GM18507 (cell line): ENCODE results near the gene PRLR.

ENCODE experiments used
- DNase-seq: peaks from one replicate; pipeline ENCODE4 v3.0.0; 2011; ENCODE audit warnings: low read depth; ENCODE audit not compliant: insufficient read length; ENCODE audit errors: extremely low spot score
- FAIRE-seq: peaks from 2 replicates; lab custom pipeline; 2011; peaks lifted over from hg19 to GRCh38; lab: Jason Lieb, UNC

PRLR gene

DNA sequence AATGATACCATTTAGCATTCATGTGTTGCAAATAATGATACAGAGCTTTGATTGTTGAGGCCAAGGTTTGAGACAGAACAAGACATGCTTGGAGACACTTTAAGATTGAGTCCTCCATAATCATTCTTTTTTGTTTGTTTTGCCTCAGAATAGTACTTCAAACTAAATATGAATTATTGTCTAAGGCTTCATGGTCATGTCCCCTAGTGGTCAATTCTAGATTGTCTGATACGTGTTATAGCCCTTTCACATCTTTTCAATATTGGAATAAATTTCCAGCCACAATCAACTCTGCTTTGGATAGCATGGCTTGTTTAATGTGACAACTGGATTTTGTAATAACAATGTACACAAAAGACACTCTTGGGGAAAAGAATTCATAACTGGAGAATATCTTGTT lies 64.2 kb downstream of the PRLR start:
- no peak for DNase-seq
- FAIRE-seq: no peak

DNA sequence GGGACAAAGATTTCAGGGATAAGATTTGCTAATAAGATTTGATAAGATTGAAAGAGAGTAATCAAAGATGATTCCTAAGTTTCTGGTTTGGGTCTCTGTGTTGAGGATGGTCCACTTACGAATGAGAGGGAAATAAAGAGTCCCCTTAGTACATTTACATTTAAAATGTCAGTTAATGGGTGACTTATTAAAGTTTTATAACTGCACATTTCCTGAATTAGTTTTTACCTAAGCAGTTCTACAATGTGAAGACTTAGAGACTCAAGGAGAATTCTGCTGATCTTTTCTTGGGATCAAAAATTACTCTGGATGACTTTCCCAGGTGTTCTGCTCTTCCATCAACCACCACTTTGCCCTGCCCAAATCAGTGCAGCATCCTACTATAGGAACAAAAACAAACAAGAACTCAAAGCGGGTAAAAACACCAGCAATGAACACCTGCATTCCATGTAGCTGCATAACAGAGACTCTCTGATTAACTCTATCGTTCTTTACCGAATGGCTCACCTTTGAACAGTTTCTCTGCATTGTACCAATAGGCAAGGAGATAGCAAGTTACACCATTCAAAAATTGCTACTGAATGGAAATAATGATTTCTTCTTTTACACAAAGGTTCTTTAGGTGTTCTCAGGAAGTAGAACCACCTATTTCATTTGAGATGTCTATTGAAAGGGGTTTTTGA lies 65.3 kb downstream of the PRLR start:
- DNase-seq (no peak), FAIRE-seq (no peak)

DNA sequence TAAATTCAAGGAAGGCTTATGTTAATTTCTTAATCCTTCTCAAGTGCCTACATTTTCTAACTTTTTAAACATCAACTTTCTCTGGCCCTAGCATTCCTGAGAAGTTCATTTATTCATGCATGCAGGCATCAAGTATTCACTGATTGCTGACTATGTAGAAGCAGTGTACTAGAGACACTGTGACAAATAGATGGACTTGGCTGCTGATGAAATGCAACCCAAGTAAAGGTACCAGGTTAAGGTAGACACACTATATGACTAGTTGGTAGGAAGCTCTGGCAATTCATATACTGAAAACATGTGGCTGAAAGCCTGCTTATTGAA lies 66.6 kb downstream of the PRLR start:
- FAIRE-seq (no peak), DNase-seq (no peak)

DNA sequence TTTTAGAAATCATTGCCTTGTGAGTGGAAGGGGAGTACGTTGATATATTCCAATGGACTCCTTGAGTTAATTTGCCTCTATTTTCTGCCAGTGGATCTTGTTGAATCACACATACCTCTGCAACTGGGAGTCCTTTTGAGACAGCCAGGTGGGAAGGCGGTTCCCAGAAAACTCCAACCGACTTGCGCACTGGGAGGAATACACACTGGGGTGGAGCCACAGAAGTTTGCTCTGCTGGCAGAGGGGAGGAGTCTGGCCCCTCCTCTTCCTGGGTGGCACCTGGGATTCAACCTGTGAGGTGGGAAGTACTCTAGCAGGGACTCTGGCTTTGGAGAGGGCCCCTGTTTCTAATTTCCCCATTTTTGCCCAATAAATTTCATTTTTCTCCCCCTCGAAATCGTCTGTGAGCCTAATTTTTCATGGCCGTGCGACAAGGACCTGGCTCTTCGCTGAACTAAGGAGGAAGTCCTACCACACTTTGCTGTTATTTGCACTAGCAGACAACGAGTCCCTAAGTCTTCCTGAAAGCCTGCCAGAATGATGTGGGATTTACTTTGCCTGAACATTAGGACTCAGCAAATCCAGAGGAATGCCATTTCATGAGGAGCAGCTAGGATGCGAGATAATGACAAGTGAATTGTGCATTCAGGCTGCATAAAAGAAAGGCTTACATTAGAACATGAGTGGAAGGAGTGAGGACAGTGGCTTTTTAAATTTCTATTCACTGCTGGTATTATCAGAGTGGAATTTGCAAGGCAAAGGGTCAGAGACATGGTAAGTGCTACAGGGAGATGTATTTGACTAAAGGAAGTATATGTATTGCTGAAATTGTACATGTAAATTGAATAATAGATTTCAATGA lies 67.2 kb downstream of the PRLR start:
- DNase-seq (no peak), FAIRE-seq (no peak)

DNA sequence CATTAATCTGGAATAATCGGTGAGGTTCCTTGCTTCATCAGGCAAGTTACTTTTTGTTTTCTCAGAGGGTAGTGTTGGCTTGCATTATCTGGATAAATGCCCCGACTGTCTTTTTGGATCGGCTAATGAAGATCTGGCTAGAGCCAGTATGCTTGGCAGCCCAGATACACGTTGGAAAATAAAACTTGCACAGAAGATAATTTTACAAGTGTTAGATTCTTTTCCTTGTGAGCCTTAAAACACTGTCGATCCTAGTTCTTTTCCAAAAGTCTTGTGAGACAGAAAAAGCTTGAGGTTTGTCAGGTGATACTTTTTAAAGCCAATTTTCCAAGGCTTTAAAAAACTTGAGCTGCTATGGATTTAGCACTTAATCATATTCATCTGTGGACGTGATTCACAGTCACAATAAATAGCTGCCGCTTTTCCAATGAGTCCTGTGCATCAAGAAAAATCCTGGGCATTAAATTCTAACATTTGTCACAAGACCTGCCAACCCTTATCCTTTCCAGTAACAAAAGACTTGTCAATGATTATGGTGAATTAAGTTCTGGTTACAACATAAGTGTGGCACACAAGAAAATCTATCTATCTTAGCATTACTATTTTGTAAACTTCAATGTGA lies 68.5 kb downstream of the PRLR start:
- FAIRE-seq: no peak
- DNase-seq: no peak

DNA sequence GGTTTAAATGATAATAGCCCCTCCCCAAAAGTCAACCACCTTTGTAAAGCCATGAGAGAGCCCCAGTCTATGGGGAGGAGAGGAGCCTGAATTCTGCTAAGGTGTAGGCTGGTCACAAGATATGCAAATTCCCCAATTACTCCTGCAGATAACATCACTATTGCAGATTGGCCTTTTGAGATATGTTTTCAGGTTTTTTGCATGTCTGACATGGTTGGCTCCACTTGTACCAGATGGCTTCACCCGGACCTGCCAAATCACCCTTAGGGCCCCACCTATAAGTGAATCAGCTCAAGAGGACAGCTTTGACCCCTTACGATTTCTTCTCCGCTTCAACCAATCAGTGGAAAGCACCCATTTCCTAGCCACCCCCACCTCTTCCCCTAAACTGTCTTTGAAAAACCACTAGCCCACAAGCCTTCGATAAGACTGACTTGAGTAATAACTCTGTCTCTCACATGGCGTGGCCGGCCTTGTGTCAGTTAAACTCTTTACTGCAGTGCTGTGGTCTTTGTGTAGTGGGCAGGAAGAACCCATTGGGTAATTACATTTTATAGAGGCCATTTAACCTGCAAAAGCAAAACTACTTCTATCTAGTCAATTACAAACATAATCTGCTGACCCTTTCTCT lies 69.7 kb downstream of the PRLR start:
- FAIRE-seq: no peak
- no peak for DNase-seq

DNA sequence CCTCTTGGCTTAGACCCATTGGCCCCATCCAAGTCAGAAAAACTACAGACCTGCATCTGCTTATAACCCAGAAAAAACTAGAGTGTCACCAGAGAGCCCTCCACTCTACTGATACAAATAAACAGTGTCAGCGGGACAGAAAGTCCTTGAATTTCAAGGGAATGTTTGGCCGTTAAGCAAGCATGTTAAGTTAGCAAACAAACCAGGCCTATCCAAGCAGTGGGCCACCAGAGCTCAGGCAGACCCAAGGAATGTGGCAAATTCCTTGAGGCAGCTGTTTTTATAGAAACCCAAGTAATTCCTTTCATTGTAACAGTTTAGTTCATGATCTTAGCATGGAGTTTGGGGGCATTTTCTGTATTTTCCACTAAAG lies 70.9 kb downstream of the PRLR start:
- DNase-seq (no peak), FAIRE-seq (no peak)

DNA sequence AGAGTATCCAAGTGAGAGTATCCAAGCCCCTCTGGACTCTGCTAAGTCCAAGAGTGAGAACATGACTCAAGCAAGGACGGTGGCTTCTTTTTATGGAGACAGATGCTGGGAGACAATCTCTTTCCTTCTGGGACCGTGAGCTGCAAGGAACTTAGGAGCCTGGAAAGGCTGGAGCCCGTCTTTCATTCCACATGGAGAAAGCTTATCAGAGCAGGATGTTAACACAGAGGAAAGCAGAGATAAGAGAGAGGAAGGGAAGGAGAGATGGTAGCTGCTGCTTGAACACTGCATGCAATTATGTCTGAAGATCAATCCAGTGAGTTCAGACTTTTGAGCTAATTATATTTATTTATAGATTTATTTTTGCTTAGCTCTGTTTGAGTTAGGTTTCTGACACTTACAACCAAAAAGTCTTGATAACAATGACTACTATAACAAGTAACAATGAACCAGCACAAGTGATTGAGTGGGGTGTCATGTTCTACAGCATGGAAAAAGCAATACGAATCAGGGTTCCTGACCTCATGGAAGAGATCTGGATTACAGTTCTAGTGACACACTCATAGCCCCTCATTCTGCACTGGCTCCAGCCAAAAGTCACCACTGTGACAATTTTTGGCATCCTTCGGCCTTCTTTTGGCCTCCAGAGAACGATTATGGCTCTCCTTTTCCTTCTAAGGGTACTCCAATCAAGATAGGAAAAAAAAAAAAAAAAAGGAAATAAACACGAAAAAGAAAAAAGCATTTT lies 71.5 kb downstream of the PRLR start:
- DNase-seq: no peak
- FAIRE-seq: no peak

DNA sequence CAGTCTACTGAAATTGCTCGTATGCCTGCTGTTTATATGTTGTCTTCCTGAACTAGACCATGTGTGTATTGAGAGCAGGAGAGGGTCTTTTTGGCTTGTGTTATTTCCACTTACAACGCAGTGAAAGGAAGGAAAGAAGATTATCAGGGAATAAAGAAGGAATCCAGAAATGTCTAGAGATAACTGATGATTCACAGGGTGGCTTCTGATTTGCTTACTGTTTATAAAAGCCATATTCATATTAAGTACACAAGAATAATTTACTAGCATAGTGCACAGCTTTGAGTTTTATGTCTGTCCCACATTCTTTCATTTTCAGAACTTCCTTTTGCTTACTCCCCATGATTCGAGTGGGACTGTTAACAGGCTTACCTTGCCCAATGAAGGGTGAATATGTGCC lies 72.1 kb downstream of the PRLR start:
- FAIRE-seq: no peak

DNA sequence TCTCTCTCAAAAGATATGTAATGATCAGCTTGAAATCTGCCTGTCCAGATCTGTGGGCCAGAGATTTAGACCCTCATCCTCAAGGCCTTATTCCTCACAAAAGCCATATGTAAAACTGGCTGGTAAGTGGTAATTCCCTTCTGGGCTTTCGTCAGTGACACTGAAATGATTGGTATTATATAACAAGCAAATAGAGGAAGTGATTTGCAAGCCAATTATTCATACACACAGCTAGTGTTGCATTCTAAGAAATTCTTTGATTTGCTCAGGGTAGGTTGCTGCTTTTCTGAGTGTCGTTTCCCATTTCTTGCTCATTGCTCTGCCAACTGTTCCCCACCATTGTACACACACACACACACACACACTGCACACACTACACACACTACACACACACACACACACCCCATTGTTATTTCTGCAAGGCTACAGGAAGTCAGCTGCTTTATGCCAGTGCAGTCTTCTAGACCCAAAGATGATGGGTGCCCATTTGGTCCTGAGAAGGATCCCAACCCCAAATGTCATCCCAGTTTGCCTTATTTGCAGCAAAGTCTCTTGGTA lies 76.8 kb downstream of the PRLR start:
- DNase-seq (no peak), FAIRE-seq (no peak)

More for the DNA sequence above, 72.1 kb downstream of the PRLR start:
- no peak for DNase-seq

DNA sequence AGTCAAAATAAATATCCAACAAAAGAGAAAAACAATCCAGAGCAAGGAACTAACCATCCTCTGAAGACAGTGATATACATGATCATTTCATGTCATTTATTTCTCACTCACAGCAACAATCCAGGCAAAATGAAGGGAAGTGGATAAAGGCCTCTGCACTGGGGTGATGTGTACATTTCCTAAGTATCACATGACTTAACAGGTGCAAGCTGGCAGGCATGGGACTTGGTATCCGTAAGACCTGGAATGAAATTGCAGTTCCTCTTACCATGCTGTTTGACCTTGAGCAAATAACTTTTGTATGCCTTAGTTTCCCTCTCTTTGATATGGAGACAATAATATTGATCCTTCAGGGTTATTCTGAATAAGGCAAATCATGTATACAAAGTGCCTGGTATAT lies 77.6 kb downstream of the PRLR start:
- FAIRE-seq: no peak

DNA sequence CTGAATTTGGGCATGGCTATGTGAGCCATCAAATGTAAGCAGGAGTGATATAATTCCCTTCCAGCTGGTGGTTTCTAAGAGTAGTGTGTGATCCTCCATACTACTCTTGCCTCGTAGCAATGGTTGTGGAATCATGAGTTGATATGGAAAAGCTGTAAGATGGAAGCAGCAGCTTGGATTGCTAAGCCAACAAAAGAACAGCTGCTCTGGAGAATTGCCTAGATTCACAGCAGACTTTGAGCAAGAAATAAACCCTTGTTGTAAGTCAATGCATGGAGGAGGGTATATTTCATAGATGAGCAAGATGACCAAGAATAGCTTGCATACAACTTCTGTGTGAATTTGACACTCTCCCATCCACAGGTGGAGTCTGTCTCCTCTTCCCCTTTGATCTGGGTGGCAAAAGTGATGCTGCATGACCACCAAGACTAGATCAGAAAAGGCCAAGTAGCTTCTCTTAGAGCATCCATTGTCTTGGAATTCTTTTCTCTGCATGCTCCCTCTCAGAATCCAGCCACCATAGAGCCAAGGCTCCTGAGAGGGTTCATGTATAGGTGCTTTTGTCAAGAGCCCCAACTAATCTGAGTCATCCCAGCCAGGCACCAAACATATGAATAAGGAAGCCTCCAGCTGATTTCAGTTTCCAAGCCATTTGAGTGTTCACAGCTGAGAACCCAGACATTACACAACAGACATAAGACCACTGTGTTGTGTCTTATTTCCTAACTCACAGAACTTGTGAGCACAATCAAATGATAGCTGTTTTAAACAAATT lies 79.0 kb downstream of the PRLR start:
- no peak for DNase-seq
- FAIRE-seq: no peak

More for the DNA sequence above, 77.6 kb downstream of the PRLR start:
- DNase-seq: no peak

DNA sequence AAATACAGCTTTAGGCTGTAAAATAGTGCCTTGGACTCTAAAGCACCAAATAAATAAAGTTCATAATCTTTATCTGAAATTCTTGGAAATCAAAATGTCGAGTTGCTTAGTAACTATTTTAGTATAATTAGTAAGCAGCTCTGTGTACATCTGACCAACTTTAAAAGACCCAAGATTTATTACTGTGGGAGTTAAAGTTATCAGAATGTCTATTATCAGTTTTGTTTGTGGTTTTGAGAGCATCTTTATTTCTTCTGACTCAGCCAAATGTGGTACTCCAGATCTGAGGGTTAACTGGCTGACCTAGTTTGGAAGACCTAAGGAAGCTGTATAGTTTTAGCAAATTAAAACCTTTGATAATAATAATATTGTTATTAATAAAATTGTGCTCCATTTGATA lies 81.2 kb downstream of the PRLR start:
- DNase-seq (no peak), FAIRE-seq (no peak)

DNA sequence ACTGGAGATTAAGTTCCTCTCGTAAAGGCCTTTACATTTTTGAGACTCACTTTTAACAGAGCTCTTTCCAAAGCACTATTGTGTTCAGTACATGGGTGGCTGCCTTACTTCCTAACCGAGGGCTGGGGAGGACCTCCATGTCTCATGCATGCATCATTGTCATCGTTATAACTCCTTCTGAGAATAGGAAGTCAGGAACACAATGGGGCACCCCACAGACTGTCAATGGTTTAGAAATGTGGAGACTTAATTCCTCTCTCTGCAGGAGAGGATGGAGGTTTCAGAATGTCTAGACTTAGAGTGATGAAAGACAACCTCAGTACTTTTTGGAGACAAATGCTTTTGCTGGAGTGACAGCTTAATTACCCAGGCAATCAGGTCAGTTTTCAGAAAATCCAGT lies 83.9 kb downstream of the PRLR start:
- DNase-seq: no peak
- no peak for FAIRE-seq

DNA sequence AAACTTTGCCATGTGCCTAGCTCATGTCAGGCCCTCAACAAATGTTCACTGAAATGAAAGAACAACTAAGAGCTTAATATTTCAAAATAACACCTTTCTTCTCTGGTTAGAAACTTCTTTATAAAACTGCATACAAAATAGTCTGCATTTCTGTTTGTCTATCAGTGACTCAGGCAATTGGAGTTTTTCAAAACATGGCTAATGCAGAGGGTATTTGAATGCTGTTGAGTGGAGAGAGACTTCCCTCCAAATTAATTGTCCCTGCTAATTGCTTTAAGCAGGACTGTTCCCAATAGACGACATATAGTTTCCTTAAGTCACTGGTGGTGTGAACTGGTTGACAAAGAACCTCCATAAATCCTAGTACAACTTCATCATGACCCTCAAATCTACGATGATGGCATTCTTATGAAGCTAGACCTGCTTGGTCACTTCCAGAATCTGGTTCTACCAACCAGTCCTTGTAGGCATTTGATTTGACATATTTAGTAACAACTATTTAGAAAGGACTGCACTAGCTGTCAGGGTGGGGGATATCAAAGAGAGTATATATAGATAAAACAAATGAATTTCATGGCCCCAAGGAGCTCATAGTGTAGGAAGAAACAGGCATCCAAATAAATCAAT lies 84.5 kb downstream of the PRLR start:
- no peak for FAIRE-seq
- no peak for DNase-seq

DNA sequence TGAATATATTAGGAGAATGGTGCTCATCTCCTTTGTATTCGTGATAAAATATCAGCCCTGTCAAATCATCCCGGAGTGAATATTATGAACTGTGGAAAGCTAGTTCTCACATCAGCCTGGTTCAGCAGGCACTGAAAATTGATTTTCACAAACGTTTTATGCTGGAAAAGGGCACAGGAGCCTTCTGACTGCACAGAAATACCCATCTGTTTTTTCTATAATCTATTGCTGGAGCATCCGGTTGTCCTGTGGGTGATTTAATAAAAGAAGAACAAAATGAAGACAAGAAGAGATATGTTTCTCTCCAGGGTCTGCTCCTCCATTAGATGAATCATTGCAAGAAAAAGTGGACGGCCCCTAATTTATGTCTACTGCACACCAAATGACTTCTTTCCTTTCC lies 85.3 kb downstream of the PRLR start:
- FAIRE-seq (no peak), DNase-seq (no peak)

DNA sequence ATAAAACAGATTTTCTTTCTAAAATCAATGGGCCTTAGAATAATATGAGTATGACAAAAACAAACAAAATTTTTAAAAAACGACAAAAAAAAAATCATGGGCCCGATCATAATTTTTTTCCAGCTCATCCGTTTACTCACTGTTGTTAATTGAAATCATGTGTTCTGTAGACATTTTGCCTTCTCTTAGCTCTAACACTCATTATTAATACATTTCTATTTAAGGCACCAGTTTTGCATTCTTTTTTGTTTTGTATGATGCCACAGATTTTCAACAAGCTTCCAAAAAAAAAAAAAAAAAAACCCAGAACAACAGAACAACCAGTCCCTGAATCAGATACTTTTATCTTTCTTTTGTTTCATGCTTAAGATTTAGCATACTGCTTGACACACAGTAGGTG lies 86.4 kb downstream of the PRLR start:
- FAIRE-seq (no peak), DNase-seq (no peak)

DNA sequence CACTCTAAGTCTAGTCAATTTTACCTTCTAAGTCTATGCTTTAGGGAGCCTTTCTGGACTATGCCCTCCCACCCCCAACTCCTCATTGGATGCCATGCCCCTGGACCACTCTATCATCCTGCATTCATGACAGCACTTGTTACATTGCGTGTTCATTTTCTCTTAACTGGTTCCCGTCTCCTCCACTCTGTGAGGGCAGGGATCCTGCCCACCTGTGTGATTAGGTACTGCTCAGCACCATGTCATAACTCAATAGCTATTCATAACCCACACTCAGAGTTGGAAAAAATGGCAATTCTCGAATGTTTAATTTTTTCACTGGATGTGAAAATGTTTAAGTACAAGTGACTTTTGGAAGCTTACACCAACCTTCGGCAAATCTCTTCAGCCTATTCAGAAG lies 88.5 kb downstream of the PRLR start:
- no peak for FAIRE-seq
- DNase-seq: no peak
